Neutrophil (primary cell): ENCODE data around the gene ISOC2.
"Not testable (repeated sequence)": the region's sequence is repeated elsewhere in the genome, so short reads cannot be mapped to it uniquely, and the experiment has no call there.

Experiments
- H3K27ac ChIP-seq: fragments of 200-600 bp; sonication (generic); 2 replicates; pipeline ENCODE4 v1.5.1; 2016; ENCODE audit warnings: mild to moderate bottlenecking, moderate library complexity
- H3K27me3 ChIP-seq: fragments of 200-600 bp; sonication (generic); 2 replicates; pipeline ENCODE4 v1.6.0; 2016; ENCODE audit warnings: mild to moderate bottlenecking
- H3K36me3 ChIP-seq: fragments of 200-600 bp; sonication (generic); 2 replicates; pipeline ENCODE4 v1.5.1; 2017
- H3K4me1 ChIP-seq, 2 experiments: fragments of 200-600 bp in 1 of 2; sonication (generic) in 1 of 2; 1 replicate in 1 of 2; 2 replicates in 1 of 2; pipeline versions ENCODE4 v1.5.1 to v1.6.1; 2013 to 2016; ENCODE audit warnings: low read depth in 1 of 2, low read length in 1 of 2, mild to moderate bottlenecking in 1 of 2, moderate library complexity in 1 of 2; ENCODE audit not compliant: control insufficient read depth in 1 of 2, insufficient read depth in 1 of 2
- H3K4me3 ChIP-seq, 2 experiments: fragments of 200-600 bp in 1 of 2; sonication (generic) in 1 of 2; 1 replicate in 1 of 2; 2 replicates in 1 of 2; pipeline ENCODE4 v1.5.1; 2013 to 2016; ENCODE audit warnings: low read depth in 1 of 2, low read length in 1 of 2, mild to moderate bottlenecking in 1 of 2, moderate library complexity in 1 of 2
- H3K9me3 ChIP-seq: fragments of 200-600 bp; sonication (generic); 2 replicates; pipeline ENCODE4 v1.5.1; 2016
- TF ChIP-seq, protein P1 (sequence below): fragments of 200-600 bp; sonication (generic); IDR thresholded peaks from 2 replicates; pipeline ENCODE4 v1.5.1; 2016; ENCODE audit warnings: antibody characterized with exemption

ISOC2 gene

DNA sequence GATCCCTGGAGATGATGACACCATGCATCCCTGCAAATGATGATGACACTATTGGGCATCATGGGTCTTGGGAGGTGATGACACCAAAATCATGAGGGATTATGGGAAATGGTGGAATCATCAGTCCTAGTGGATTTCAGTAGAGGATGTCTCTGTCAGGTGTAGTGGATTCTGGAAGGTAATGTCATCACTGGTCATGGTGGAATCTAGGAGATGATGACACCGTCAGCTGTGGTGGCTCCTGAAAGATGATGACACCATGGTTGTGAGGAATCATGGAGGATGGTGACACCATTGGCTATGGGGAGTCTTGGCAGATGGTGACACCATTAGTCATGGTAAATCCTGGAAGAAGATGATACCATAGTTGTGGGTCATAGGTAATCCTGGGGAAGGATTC, 30.3 kb downstream of the ISOC2 start:
- Histone ChIP-seq H3K9me3 (no peaks in the 10 kb centered on the region), H3K4me3 (no peak overlapping the region), H3K36me3 (no peaks in the 10 kb centered on the region), H3K27me3 (peaks cover 72% of the 10 kb centered on the region), H3K4me1 (no peaks in the 10 kb centered on the region), H3K27ac (no peak overlapping the region)
- TF ChIP-seq, protein P1, sequence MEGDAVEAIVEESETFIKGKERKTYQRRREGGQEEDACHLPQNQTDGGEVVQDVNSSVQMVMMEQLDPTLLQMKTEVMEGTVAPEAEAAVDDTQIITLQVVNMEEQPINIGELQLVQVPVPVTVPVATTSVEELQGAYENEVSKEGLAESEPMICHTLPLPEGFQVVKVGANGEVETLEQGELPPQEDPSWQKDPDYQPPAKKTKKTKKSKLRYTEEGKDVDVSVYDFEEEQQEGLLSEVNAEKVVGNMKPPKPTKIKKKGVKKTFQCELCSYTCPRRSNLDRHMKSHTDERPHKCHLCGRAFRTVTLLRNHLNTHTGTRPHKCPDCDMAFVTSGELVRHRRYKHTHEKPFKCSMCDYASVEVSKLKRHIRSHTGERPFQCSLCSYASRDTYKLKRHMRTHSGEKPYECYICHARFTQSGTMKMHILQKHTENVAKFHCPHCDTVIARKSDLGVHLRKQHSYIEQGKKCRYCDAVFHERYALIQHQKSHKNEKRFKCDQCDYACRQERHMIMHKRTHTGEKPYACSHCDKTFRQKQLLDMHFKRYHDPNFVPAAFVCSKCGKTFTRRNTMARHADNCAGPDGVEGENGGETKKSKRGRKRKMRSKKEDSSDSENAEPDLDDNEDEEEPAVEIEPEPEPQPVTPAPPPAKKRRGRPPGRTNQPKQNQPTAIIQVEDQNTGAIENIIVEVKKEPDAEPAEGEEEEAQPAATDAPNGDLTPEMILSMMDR = no peak

DNA sequence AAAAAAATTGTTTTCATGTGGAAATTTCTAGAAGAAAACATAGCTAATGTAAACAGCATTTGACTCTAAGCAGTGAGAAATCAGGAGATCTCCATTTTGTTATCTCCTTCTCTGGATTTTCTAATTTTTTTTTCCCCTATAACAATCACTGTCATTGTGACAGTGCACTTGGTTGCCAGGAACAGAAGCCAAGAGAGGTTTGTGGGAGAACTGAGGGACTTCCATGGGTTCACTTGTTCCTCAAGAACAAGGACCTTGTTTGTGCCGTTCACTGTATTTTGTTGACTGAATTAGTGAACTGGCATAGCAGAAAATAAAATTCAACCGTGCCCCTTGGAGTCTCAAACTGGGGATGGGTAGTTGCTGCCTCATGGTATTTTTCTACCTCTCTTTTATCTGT, 35.4 kb downstream of the ISOC2 start:
- Histone ChIP-seq H3K9me3 (no peaks in the 10 kb centered on the region), H3K4me1 (no peaks in the 10 kb centered on the region), H3K4me3 (no peak overlapping the region), H3K27ac (no peak overlapping the region), H3K27me3 (peaks cover 42% of the 10 kb centered on the region), H3K36me3 (no peaks in the 10 kb centered on the region)
- TF ChIP-seq, protein P1 = no peak

DNA sequence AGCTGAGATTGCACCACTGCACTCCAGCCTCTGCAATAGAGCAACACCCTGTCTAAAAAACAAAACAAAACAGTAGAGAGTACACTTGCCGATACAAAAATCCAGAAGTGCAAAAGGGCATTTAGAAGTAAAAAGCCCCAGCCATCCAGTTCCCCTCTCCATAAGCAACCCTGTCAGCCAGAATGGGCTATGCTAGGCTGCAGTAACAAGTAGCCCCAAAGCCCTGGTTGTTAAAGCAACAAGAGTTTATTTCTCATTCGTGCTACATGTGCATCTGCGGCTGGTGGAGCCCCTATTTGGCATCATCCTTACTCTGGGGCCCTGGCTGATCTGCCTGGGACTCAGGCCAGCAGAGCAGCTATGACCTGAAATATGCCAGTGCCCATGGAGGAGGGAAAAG, 36.9 kb downstream of the ISOC2 start:
- H3K36me3 ChIP-seq = no peaks in the 10 kb centered on the region
- TF ChIP-seq, protein P1 = no peak
- no peaks in the 10 kb centered on the region for H3K9me3 ChIP-seq
- no peak overlapping the region for H3K27ac ChIP-seq
- H3K4me1 ChIP-seq = no peaks in the 10 kb centered on the region
- H3K27me3 ChIP-seq = peaks cover 42% of the 10 kb centered on the region
- no peak overlapping the region for H3K4me3 ChIP-seq

DNA sequence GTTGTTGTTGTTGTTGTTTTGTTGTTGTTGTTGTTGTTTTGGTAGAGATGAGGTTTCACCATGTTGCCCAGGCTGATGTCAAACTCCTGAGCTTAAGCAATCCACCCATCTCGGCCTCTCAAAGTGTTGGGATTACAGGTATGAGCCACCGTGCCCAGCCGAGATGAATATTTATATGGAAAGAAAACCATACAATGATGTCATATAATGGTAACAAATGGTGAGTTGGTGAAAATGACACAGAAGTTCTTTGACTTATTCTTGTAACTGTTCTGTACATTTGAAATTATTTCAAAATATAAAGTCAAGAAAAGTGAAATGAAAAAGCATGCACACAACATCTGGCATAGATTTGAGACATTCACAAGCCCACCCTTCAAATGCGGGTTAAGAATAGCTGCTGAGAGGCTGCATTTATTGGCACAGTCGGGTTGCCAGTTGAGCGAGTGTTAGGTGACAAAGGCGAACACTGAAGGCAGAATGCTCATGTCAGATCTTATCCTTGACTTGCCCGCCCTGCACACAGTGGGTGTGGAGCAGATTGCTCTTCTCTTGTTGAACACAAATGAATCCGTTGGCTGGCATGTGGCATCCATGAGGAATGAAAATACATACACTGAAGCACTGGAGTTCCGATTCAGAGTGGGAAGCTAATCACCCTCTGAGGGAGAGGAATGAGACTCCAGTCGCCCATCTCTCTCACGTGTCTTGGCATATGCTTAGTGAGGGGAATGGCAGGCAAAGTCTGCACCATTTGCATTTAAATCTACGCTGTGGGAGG, 38.0 kb downstream of the ISOC2 start:
- peaks cover 41% of the 10 kb centered on the region for H3K27me3 ChIP-seq
- H3K4me1 ChIP-seq = no peaks in the 10 kb centered on the region
- no peak overlapping the region for H3K4me3 ChIP-seq
- TF ChIP-seq, protein P1 = no peak
- no peaks in the 10 kb centered on the region for H3K9me3 ChIP-seq
- no peak overlapping the region for H3K27ac ChIP-seq
- no peaks in the 10 kb centered on the region for H3K36me3 ChIP-seq

DNA sequence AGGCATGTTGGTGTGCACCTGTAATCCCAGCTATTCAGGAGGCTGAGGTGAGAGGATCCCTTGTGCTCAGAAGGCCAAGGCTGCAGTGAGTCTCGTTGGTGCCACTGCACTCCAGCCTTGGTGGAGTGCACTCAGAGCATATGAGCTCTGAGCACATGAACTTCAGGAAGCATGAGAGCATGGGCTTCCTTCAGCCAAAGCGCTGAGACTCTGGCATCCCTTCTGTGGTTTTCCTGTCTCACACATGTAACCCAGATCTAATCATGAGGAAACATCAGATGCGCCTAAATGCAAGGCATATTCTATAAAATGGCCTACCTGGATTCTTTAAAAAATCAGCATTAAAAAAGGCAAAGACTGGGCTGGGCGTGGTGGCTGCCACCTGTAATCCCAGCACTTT, 40.2 kb downstream of the ISOC2 start:
- peaks cover 38% of the 10 kb centered on the region for H3K27me3 ChIP-seq
- H3K4me3 ChIP-seq, H3K4me1 ChIP-seq, H3K9me3 ChIP-seq, H3K27ac ChIP-seq, H3K36me3 ChIP-seq: not testable (repeated sequence)

DNA sequence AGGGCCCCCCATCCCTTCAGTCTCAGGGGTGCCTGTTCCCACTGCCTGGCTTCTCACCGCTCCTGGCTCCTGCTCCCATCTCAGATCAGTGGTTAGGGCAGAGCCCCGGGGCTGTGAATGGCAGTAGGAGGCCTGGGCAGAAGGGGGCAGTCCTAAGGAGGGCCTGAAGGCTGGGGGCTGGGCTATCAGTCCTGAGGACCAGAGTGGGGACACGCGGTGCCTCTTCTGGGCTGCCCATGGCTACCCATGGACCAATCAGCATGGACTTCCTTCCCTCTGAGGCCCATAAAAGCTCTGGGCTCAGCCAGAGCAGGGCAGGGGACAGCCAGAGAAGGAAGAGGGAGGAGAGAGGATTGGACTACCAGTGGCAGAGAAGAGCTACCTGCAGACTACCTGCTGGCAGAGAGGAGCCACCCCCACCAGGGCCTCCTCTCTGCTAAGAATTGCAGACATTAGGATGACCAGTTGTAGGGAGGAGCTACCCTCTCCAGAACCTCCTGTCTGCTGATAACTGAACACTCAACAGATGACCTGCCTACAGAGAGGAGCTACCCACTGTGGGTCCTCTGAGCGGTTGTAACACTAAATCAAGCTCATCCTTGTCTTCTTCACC, 41.7 kb downstream of the ISOC2 start:
- Histone ChIP-seq H3K4me1 (no peaks in the 10 kb centered on the region), H3K9me3 (no peaks in the 10 kb centered on the region), H3K4me3 (no peak overlapping the region), H3K36me3 (no peaks in the 10 kb centered on the region), H3K27ac (no peak overlapping the region), H3K27me3 (peaks cover 24% of the 10 kb centered on the region)
- TF ChIP-seq, protein P1 = no peak
